Right renal cortex interstitium (tissue), 3 donors: ENCODE results near the gene SBK3. TPM values are rescaled to one million over a fixed set of nuclear protein-coding genes. Genes with fewer than 3 reads are reported as not detected.
"Not testable (repeated sequence)": the region's sequence is repeated elsewhere in the genome, so short reads cannot be mapped to it uniquely, and the experiment has no call there.

Experiments used
- DNase-seq, 3 donors: peaks; one replicate each; pipeline ENCODE4 v3.0.0-alpha.2; 2013; ENCODE audit warnings: low read depth in 3 of 3, low spot score in 2 of 3
- polyA plus RNA-seq, 3 donors: library from polyadenylated mRNA; unstranded; fragments of 120-200 nt; gene quantifications; one replicate each; pipeline ENCODE4 v1.2.1, GENCODE V29; 2013; ENCODE audit not compliant: insufficient read length in 3 of 3

The SBK3 gene
- polyA plus RNA-seq, 3 donors = 0.15 to 0.21 TPM; not detected in 1

- no peak for DNase-seq
These were observed 1.8 kb downstream of the SBK3 start for GRCh38 chr19:55543567-55543966.

GRCh38 chr19:55542292-55542855, 3.0 kb downstream of the SBK3 start:
- DNase-seq = no peak

- DNase-seq = no peak
These were observed 4.3 kb downstream of the SBK3 start for GRCh38 chr19:55541091-55541490.

- no peak for DNase-seq
These were observed 4.7 kb downstream of the SBK3 start for GRCh38 chr19:55540619-55541018.

- no peak for DNase-seq
These were observed 6.0 kb downstream of the SBK3 start for GRCh38 chr19:55539090-55539984.

- DNase-seq = no peak
These were observed 7.2 kb downstream of the SBK3 start for GRCh38 chr19:55538132-55538531.

- DNase-seq = no peak
These were observed 7.6 kb downstream of the SBK3 start for GRCh38 chr19:55537741-55538111.

- DNase-seq = no peak
These were observed 8.2 kb downstream of the SBK3 start, which contains the start of gene SBK2 for GRCh38 chr19:55536951-55537740. SBK2 (minus strand) TSS chr19:55537133; CDS start chr19:55536294, 839 bp downstream.

GRCh38 chr19:55536366-55536765, 9.0 kb downstream of the SBK3 start:
- no peak for DNase-seq

GRCh38 chr19:55535965-55536350, 9.4 kb downstream of the SBK3 start:
- no peak for DNase-seq

GRCh38 chr19:55535173-55535964, 10.0 kb downstream of the SBK3 start:
- DNase-seq = no peak

GRCh38 chr19:55534280-55534679, 11.1 kb downstream of the SBK3 start:
- DNase-seq = not testable (repeated sequence)

- no peak for DNase-seq
These were observed 14.3 kb downstream of the SBK3 start for GRCh38 chr19:55530996-55531395.

- DNase-seq = no peak
These were observed 15.6 kb downstream of the SBK3 start for GRCh38 chr19:55529636-55530234.

- no peak for DNase-seq
These were observed 17.1 kb downstream of the SBK3 start for GRCh38 chr19:55528030-55528803.

- DNase-seq = no peak
These were observed 17.9 kb downstream of the SBK3 start for GRCh38 chr19:55527197-55528029.

GRCh38 chr19:55526216-55527196, 18.8 kb downstream of the SBK3 start:
- no peak for DNase-seq
